Neural progenitor cell (in vitro differentiated cells): ENCODE measurements around the gene MMS22L. TPM values are rescaled to one million over a fixed set of nuclear protein-coding genes. Genes with fewer than 3 reads are reported as not detected.

ENCODE experiments used
- DNase-seq: peaks from one replicate; pipeline ENCODE4 v3.0.0-alpha.2; 2016; ENCODE audit warnings: low spot score
- H2AFZ ChIP-seq: fragments of 200-600 bp; sonication (generic); replicated peaks from 2 replicates; pipeline ENCODE4 v1.6.1; 2016; ENCODE audit warnings: antibody characterized with exemption
- H3F3A ChIP-seq: fragments of 200-600 bp; sonication (generic); 2 replicates; pipeline ENCODE4 v1.6.1; 2016; ENCODE audit warnings: antibody characterized with exemption, low read depth
- H3K27ac ChIP-seq: fragments of 200-600 bp; sonication (generic); 2 replicates; pipeline ENCODE4 v1.5.1; 2016; ENCODE audit warnings: mild to moderate bottlenecking
- H3K27me3 ChIP-seq: fragments of 200-600 bp; sonication (generic); 2 replicates; pipeline ENCODE4 v1.6.1; 2016; ENCODE audit warnings: mild to moderate bottlenecking, moderate library complexity
- H3K36me3 ChIP-seq: fragments of 200-600 bp; sonication (generic); 2 replicates; pipeline ENCODE4 v1.5.1; 2016
- H3K4me1 ChIP-seq: fragments of 200-600 bp; sonication (generic); 2 replicates; pipeline ENCODE4 v1.6.1; 2016; ENCODE audit warnings: mixed run types
- H3K4me2 ChIP-seq: fragments of 200-600 bp; sonication (generic); 2 replicates; pipeline ENCODE4 v1.6.1; 2016
- H3K4me3 ChIP-seq: fragments of 200-600 bp; sonication (generic); 2 replicates; pipeline ENCODE4 v1.5.1; 2016
- H3K79me2 ChIP-seq: fragments of 200-600 bp; sonication (generic); 2 replicates; pipeline ENCODE4 v1.6.1; 2016; ENCODE audit warnings: low read depth
- H3K9ac ChIP-seq: fragments of 200-600 bp; sonication (generic); 2 replicates; pipeline ENCODE4 v1.6.1; 2016
- H3K9me3 ChIP-seq: fragments of 200-600 bp; sonication (generic); 2 replicates; pipeline ENCODE4 v1.5.1; 2016; ENCODE audit warnings: low read depth
- H4K20me1 ChIP-seq: fragments of 200-600 bp; sonication (generic); 2 replicates; pipeline ENCODE4 v1.6.1; 2016; ENCODE audit warnings: low read depth
- H3K27ac Mint-ChIP-seq: 3 replicates; pipeline ENCODE4 v1.8.0; 2021; ENCODE audit warnings: mixed read lengths
- H3K27me3 Mint-ChIP-seq: 2 replicates; pipeline ENCODE4 v1.8.0; 2022; ENCODE audit warnings: low read depth, mild to moderate bottlenecking, inconsistent platforms, moderate library complexity, mixed read lengths; ENCODE audit not compliant: insufficient read depth
- H3K36me3 Mint-ChIP-seq: 3 replicates; pipeline ENCODE4 v1.8.0; 2021; ENCODE audit warnings: mixed read lengths
- H3K4me1 Mint-ChIP-seq: 3 replicates; pipeline ENCODE4 v1.8.0; 2021; ENCODE audit warnings: mixed read lengths
- H3K4me3 Mint-ChIP-seq: 3 replicates; pipeline ENCODE4 v1.8.0; 2021; ENCODE audit warnings: mild to moderate bottlenecking, moderate library complexity, mixed read lengths
- H3K9me3 Mint-ChIP-seq: 3 replicates; pipeline ENCODE4 v1.8.0; 2020; ENCODE audit warnings: mixed read lengths
- CTCF ChIP-seq: fragments of 200-600 bp; sonication (generic); IDR thresholded peaks from 2 replicates; pipeline ENCODE4 v1.5.1; 2017; ENCODE audit warnings: antibody characterized with exemption, mild to moderate bottlenecking
- EZH2 ChIP-seq: fragments of 200-600 bp; sonication (generic); IDR thresholded peaks from 2 replicates; pipeline ENCODE4 v1.6.1; 2017; ENCODE audit warnings: antibody characterized with exemption, mild to moderate bottlenecking, moderate library complexity
- EZH2phosphoT487 ChIP-seq: fragments of 200-600 bp; sonication (generic); IDR thresholded peaks from 2 replicates; pipeline ENCODE4 v1.6.1; 2017; ENCODE audit warnings: antibody characterized with exemption
- total RNA-seq: library from RNA; depleted of rRNA; stranded (reverse); fragments of >200 nt; gene quantifications from 2 replicates; pipeline ENCODE4 v1.2.3, GENCODE V29; 2015; ENCODE audit warnings: low replicate concordance

MMS22L gene
- total RNA-seq, 1 donor from 2014 or later, result 76.5 TPM

DNA sequence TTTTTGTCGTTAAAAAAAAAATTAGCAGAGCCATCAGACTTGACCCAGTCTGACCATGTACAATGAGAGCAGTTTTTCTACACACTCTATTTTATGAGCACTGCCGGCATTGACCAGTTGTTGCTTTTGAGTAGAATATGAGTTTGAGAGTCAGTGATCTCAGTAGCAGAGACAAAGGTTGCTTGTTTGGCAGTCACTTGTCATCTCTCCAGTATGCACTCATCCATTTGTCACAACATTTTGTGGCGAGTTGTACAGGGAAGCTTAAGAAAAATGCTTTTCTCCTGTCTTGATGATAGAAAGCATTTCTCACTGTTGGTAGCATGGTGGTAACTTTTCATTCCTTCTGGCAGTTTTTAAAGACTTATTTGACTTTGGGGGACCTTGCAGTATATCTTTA lies 159.9 kb downstream of the MMS22L start:
- no peaks in the 10 kb centered on the region for H3K9me3 ChIP-seq
- Mint-ChIP-seq H3K36me3 (no peaks in the 10 kb centered on the region), H3K27ac (no peak overlapping the region), H3K9me3 (peaks cover 12% of the 10 kb centered on the region), H3K4me3 (no peak overlapping the region), H3K27me3 (peaks cover 4% of the 10 kb centered on the region), H3K4me1 (peaks cover 42% of the 10 kb centered on the region)
- H3K4me2 ChIP-seq, result no peak overlapping the region
- no peaks in the 10 kb centered on the region for H3K79me2 ChIP-seq
- no peaks in the 10 kb centered on the region for H4K20me1 ChIP-seq
- no peaks in the 10 kb centered on the region for H3F3A ChIP-seq
- no peak overlapping the region for H3K27ac ChIP-seq
- no peak overlapping the region for H2AFZ ChIP-seq
- H3K36me3 ChIP-seq, result no peaks in the 10 kb centered on the region
- DNase-seq, result no peak
- no peak overlapping the region for H3K4me3 ChIP-seq
- no peak for TF ChIP-seq EZH2phosphoT487
- H3K27me3 ChIP-seq, result no peaks in the 10 kb centered on the region
- H3K4me1 ChIP-seq, result no peaks in the 10 kb centered on the region
- no peak overlapping the region for H3K9ac ChIP-seq

DNA sequence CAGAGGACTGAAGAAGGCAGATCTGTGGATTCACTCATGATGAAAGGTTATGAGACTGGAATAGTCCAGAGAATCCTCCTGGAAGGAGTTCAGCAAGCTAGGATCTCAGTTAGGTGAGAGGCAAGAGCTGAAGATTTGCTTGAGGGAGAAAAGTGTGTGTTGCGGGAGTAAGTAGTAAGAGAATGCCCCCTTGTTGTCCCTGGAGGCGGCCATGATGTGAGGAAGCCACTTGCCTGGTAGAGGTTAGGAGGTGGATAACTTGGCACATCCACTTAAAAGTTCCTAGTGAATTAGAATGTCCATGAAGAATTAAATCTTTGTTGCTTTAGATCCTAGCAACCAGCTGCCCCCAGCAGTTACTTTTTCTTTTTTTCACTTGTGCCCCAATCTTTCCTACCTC lies 162.5 kb downstream of the MMS22L start:
- Histone ChIP-seq H3F3A (no peaks in the 10 kb centered on the region), H3K4me3 (no peak overlapping the region), H3K36me3 (no peaks in the 10 kb centered on the region), H3K9me3 (no peaks in the 10 kb centered on the region), H3K9ac (no peak overlapping the region), H3K27me3 (no peaks in the 10 kb centered on the region), H3K27ac (no peak overlapping the region), H3K4me2 (no peak overlapping the region), H3K79me2 (no peaks in the 10 kb centered on the region), H3K4me1 (no peaks in the 10 kb centered on the region), H4K20me1 (no peaks in the 10 kb centered on the region), H2AFZ (no peak overlapping the region)
- no peak for DNase-seq
- Mint-ChIP-seq H3K27me3 (peaks cover 2% of the 10 kb centered on the region), H3K9me3 (peaks cover 12% of the 10 kb centered on the region), H3K4me3 (no peak overlapping the region), H3K36me3 (no peaks in the 10 kb centered on the region), H3K27ac (no peak overlapping the region), H3K4me1 (peaks cover 25% of the 10 kb centered on the region)
- no peak for TF ChIP-seq EZH2phosphoT487
- no peak for TF ChIP-seq EZH2
- no peak for TF ChIP-seq CTCF

GRCh38 chr6:97114645-97115044 lies 168.4 kb downstream of the MMS22L start:
- H3K27ac ChIP-seq, result no peak overlapping the region
- H3K27me3 ChIP-seq, result no peaks in the 10 kb centered on the region
- no peaks in the 10 kb centered on the region for H3K36me3 ChIP-seq
- H3K4me3 Mint-ChIP-seq, result no peak overlapping the region
- H2AFZ ChIP-seq, result no peak overlapping the region
- DNase-seq, result no peak
- H4K20me1 ChIP-seq, result no peaks in the 10 kb centered on the region
- peaks cover 5% of the 10 kb centered on the region for H3K9me3 Mint-ChIP-seq
- H3K27ac Mint-ChIP-seq, result no peak overlapping the region
- no peaks in the 10 kb centered on the region for H3K4me1 Mint-ChIP-seq
- no peak overlapping the region for H3K4me2 ChIP-seq
- no peaks in the 10 kb centered on the region for H3F3A ChIP-seq
- H3K36me3 Mint-ChIP-seq, result no peaks in the 10 kb centered on the region
- no peaks in the 10 kb centered on the region for H3K27me3 Mint-ChIP-seq
- H3K79me2 ChIP-seq, result no peaks in the 10 kb centered on the region
- TF ChIP-seq EZH2 (no peak), EZH2phosphoT487 (no peak), CTCF (no peak)
- H3K4me1 ChIP-seq, result no peaks in the 10 kb centered on the region
- H3K9ac ChIP-seq, result no peak overlapping the region
- H3K9me3 ChIP-seq, result no peaks in the 10 kb centered on the region
- no peak overlapping the region for H3K4me3 ChIP-seq

GRCh38 chr6:97113170-97113569 lies 169.8 kb downstream of the MMS22L start:
- no peaks in the 10 kb centered on the region for H3K4me1 Mint-ChIP-seq
- H3K4me2 ChIP-seq, result no peak overlapping the region
- H3K9me3 Mint-ChIP-seq, result peaks cover 5% of the 10 kb centered on the region
- H3K9ac ChIP-seq, result no peak overlapping the region
- no peaks in the 10 kb centered on the region for H3K36me3 Mint-ChIP-seq
- no peak for TF ChIP-seq CTCF
- no peak for TF ChIP-seq EZH2phosphoT487
- no peak for TF ChIP-seq EZH2
- H3K27ac ChIP-seq, result no peak overlapping the region
- H3K4me1 ChIP-seq, result peaks cover 6% of the 10 kb centered on the region
- no peaks in the 10 kb centered on the region for H4K20me1 ChIP-seq
- H3K27me3 Mint-ChIP-seq, result no peaks in the 10 kb centered on the region
- H2AFZ ChIP-seq, result no peak overlapping the region
- no peak overlapping the region for H3K27ac Mint-ChIP-seq
- H3K4me3 ChIP-seq, result no peak overlapping the region
- no peak overlapping the region for H3K4me3 Mint-ChIP-seq
- H3F3A ChIP-seq, result no peaks in the 10 kb centered on the region
- no peaks in the 10 kb centered on the region for H3K79me2 ChIP-seq
- no peaks in the 10 kb centered on the region for H3K27me3 ChIP-seq
- no peak for DNase-seq
- no peaks in the 10 kb centered on the region for H3K36me3 ChIP-seq
- no peaks in the 10 kb centered on the region for H3K9me3 ChIP-seq
